GM18519 (cell line): Measurements from ENCODE around the gene ATRAID.
A peak's percentile ranks its signal among the peaks of the same experiment; 100 is the strongest.

Experiments used
- ATAC-seq: cut with Tn5 transposase; IDR thresholded peaks from one replicate; pipeline ENCODE4 v1.9.1; 2021; ENCODE audit warnings: mild to moderate bottlenecking, moderate library complexity; ENCODE audit not compliant: unreplicated experiment, low FRiP score

Gene ATRAID

GRCh38 chr2:27217173-27218121, 5.6 kb downstream of the ATRAID start, which contains the start of gene CAD:
CAD (plus strand) TSS chr2:27217369; CDS start chr2:27217552, 183 bp downstream.
- ATAC-seq, result peak; percentile 44

DNA sequence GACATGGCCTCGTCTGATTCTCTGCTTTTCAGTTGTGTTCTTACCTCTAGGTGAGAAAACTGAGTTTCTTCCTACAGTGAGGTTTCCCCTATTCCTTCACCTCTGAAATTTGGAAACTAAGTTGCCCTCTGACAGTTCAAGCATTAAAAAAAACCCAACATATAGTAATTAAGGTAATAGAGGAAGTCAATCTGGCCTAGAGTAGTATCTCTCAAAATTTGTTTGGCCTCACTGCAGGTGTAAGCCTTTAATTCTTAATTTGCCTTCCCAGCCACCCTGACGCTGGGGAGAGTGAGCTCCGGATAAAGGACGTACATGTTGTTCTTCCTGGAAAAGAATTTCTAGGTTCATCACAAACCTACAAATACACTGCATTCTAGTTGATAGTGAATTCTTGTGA, 6.8 kb downstream of the ATRAID start:
- no peak for ATAC-seq

- no peak for ATAC-seq
Observed at GRCh38 chr2:27219091-27219490, 7.2 kb downstream of the ATRAID start.

- no peak for ATAC-seq
Observed at GRCh38 chr2:27220091-27220490, 8.2 kb downstream of the ATRAID start.

DNA sequence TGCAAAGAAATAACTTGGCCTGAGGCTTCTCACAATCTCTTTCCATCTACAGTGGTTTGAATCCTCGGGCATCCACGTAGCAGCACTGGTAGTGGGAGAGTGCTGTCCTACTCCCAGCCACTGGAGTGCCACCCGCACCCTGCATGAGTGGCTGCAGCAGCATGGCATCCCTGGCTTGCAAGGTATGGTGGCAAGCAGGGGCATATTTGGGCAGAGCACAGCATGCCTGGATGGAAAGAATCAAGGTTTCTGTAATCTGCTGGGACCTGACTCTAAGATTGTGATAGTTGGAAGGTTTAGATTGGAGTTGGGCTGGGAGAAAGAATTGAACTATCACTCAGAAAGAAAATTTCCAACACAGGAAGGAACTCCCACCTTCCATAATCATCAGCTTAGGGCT, 9.3 kb downstream of the ATRAID start:
- ATAC-seq, result no peak

- ATAC-seq, result no peak
Observed at GRCh38 chr2:27222407-27222806, 10.6 kb downstream of the ATRAID start.

DNA sequence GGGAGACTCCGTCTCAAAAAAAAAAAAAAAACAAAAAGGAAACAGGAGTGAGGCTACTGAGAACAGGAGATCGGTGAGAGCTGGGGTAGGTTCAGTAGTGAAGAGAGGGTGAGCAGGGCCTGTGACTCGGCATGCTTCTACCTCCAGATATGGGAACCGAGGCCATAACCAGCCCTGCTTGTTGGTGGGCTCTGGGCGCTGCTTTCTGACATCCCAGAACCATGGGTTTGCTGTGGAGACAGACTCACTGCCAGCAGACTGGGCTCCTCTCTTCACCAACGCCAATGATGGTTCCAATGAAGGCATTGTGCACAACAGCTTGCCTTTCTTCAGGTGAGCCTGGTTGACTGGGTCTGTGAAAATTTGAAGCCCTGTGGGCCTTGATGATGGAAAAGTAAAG, 11.6 kb downstream of the ATRAID start:
- ATAC-seq, result no peak

GRCh38 chr2:27225526-27225925, 13.7 kb downstream of the ATRAID start:
- no peak for ATAC-seq

GRCh38 chr2:27227501-27227900, 15.7 kb downstream of the ATRAID start:
- ATAC-seq, result no peak

DNA sequence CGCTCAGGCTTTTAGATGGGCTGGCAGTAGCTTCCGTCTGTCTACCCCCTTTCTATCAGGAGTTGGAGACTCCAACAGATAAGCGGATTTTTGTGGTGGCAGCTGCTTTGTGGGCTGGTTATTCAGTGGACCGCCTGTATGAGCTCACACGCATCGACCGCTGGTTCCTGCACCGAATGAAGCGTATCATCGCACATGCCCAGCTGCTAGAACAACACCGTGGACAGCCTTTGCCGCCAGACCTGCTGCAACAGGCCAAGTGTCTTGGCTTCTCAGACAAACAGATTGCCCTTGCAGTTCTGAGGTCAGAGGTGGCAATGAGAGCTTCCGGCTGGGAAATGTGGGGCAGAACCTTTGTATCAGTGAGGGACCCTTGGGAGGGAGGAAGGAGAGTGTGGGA, 20.1 kb downstream of the ATRAID start:
- no peak for ATAC-seq

GRCh38 chr2:27233341-27233740, 21.5 kb downstream of the ATRAID start:
- ATAC-seq, result no peak

DNA sequence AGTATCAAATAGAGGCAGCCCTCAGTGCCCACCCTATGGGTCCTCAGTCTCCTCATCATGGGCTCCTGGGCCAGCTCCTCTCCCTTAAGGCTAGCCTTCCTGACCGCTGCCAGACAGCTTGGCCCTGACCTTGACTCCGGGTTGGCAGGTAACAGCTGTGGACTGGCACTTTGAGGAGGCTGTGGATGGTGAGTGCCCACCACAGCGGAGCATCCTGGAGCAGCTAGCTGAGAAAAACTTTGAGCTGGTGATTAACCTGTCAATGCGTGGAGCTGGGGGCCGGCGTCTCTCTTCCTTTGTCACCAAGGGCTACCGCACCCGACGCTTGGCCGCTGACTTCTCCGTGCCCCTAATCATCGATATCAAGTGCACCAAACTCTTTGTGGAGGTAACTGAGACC, 24.3 kb downstream of the ATRAID start:
- ATAC-seq, result no peak

DNA sequence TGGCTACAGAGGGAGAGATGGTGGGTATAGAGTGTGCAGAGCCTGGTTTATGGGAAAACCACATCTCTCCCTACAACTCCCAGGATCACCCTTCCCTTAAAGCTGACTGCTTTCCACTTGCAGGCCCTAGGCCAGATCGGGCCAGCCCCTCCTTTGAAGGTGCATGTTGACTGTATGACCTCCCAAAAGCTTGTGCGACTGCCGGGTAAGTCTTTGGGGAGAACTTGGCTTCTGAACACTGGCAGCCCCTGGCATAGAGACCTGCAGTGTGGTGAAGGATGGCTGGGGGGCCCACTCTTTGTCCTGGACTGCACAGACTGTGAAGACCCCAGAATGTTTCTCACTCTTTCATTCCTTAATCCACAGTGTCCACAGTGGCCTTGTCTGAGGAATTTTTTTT, 24.8 kb downstream of the ATRAID start:
- ATAC-seq, result no peak

GRCh38 chr2:27237341-27237945, 25.6 kb downstream of the ATRAID start:
- ATAC-seq, result no peak

DNA sequence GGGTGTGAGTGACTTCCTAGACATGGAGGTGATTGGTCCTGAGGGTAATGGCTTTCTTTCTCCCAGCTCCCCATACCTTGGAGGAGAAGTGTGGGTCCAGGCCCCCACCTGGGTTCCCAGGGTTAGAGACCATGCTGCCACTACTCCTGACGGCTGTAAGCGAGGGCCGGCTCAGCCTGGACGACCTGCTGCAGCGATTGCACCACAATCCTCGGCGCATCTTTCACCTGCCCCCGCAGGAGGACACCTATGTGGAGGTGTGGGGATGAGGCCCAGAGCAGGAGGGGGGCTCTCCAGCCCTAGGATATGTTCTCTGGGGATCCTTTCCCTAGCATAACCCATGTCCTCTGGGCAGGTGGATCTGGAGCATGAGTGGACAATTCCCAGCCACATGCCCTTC, 27.1 kb downstream of the ATRAID start:
- no peak for ATAC-seq

GRCh38 chr2:27240406-27240805, 28.6 kb downstream of the ATRAID start:
- ATAC-seq, result no peak

DNA sequence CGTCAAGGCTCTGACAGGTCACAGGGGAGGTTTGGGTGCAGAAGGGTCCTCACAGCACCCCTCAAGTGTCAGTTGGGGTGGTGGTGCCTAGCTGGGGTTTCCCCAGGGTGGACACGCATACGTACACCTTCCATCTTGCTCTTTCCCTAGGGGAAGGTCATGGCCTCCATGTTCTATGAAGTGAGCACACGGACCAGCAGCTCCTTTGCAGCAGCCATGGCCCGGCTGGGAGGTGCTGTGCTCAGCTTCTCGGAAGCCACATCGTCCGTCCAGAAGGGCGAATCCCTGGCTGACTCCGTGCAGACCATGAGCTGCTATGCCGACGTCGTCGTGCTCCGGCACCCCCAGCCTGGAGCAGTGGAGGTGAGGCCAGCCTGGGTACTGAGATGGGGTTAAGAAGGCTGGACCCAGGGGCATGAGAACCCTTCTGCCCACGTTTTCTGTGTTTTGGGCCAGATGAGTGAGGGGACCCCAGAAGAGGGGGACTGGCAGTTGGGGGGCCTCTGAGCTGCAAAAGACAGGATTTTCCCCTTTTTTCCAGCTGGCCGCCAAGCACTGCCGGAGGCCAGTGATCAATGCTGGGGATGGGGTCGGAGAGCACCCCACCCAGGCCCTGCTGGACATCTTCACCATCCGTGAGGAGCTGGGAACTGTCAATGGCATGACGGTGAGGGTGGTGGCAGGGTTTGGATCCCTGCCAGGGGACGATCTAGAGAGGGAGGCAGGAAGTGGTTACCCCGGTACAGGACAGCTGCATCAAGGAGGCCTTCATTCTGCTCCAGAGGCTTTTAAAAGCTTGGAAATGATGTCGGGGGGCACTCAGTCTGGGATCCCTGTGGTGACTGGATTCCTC, 30.1 kb downstream of the ATRAID start:
- ATAC-seq, result no peak

- no peak for ATAC-seq
Observed at GRCh38 chr2:27242614-27242951, 30.7 kb downstream of the ATRAID start.

GRCh38 chr2:27243391-27244130, 31.7 kb downstream of the ATRAID start:
- ATAC-seq, result no peak

DNA sequence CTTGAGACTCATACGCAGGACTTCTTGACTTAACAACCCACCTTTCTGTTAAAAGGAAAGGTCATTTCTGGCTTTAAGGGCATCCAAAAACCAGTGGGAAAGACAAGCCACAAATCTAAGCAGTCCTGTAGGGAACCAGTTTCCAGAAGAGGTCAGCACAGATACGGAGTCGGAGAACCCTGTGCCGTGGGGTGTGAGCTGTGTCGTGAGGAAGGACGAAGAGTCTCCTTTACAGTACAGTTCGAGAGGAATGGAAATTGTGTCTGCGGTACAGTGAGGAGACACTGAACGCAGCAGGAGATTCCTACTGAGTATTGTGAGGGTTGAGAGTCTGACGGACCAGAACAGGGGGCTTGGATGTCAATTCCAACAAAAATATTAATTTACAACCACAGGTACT, 33.3 kb downstream of the ATRAID start:
- ATAC-seq, result no peak
